CD4-positive, alpha-beta T cell treated with Interleukin-4 for 4 hours (primary cell): Measurements from ENCODE around the gene USP5.
A peak's percentile ranks its signal among the peaks of the same experiment; 100 is the strongest.

Experiments
- DNase-seq: peaks from one replicate; pipeline ENCODE4 v3.0.0-alpha.2; 2020

The USP5 gene

DNA sequence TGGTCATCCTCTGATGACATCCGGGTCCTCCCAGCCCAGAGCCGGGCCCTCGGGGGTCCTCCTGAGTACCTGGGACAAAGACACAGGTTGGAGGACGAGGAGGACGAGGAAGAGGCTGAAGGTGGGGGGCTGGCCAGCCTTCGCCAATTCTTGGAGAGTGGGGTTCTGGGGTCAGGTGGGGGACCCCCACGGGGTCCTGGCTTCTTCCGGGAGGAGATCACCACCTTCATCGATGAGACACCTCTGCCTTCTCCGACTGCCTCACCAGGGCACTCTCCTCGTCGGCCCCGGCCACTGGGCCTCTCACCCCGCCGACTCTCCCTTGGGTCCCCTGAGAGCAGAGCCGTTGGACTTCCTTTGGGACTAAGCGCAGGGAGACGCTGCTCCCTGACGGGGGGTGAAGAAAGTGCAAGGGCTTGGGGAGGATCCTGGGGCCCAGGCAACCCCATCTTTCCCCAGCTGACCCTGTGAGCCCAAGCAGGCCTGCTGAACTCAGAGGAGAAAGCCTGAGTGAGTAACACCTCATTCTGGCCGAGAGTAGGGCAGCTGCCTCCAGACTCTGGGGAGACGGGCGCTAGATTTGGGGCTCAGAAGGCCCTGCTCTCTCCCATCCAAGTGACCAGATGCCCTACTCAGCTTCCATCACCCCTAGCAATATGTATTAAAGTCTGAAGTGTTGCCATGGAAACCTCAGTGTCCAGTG lies 25.1 kb upstream of the USP5 start:
- DNase-seq = no peak

DNA sequence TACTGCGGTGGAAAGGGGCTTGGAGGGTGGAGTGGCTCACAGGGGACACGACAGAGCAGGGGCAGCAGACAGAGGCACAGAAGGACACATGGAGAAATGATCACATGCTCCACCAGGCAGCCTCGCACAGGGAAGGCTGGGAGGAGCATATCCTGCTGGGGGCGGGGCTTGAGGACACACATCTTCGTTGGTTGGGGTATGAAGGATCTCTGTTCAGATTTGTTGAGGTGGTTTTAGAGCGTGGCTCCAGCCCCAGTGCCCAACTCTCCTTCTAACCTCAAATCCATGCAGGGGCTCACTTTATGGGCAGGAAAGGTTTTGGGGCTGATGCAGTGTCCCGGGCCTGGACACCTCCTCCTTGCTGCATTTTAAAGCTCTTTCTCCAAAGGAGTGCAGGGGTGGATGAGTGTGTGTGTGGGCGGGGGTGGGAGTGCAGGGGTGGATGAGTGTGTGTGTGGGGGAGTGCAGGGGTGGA lies 24.5 kb upstream of the USP5 start:
- DNase-seq = peak; percentile 26

DNA sequence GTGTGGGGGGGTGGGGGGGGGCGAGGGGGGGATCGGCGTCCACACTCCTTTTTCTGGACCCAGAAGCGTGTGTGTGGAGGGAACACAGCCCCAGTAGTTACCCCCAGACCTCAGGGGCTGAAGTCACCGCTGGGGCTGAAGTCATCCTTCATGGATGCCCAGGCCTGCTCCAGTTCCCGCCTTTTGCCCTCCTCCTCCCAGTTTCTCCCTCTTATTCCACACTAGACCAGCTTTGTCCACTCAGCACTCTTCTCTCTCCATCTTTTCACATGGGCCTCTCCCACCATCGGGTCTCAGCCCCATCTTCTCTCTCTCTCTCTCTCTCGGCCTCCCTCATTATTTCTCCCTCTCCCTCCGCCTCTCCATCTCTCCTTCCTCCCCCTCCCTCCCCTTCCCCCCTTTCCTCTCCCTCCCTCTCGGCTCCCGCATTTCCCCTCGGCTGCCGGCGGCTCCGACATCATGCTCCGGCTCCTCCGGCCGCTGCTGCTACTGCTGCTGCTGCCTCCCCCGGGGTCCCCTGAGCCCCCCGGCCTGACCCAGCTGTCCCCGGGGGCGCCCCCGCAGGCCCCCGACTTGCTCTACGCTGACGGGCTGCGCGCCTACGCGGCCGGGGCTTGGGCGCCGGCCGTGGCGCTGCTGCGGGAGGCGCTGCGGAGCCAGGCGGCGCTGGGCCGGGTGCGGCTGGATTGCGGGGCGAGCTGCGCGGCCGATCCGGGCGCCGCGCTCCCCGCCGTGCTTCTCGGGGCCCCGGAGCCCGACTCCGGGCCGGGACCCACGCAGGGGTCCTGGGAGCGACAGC lies 23.8 kb upstream of the USP5 start, which contains the start of gene P3H3:
Gene P3H3 (plus strand): TSS at position 426 of the 799 bp plus-strand sequence. CDS start 34 bp downstream, at position 460.
- no peak for DNase-seq

DNA sequence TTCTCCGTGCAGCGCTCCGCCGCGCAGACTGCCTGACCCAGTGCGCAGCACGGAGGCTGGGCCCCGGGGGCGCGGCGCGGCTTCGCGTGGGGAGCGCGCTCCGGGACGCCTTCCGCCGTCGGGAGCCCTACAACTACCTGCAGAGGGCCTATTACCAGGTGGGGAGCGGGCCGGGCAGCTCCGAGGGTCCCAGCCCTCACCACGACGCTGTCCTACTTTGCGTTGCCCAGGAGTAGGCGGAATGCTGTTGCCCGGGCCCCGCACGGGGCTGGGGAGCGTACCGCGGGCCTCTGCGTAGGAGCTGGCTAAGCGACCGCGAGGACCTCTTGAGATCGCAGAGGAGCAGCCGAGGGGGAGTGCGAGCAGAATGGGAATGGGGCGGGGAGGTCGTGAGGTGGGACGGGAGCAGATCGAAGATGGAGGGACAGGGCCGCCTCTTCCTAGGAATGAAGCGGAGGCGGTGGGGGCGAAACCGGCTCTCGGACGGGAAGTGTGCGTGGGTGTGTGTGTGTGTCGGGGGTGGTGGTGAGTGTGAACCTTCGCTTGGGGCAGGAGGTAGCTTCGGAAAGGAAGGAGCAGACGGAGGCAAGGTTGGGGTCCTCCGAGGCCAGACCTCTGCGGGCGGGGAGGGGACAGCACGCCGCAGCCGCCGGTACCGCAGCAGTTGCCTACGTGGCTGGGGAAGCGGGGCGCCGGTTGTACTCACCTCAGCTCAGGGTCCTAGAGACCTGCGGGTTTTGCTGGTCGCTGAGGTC lies 23.0 kb upstream of the USP5 start:
- DNase-seq = peak; percentile 8

DNA sequence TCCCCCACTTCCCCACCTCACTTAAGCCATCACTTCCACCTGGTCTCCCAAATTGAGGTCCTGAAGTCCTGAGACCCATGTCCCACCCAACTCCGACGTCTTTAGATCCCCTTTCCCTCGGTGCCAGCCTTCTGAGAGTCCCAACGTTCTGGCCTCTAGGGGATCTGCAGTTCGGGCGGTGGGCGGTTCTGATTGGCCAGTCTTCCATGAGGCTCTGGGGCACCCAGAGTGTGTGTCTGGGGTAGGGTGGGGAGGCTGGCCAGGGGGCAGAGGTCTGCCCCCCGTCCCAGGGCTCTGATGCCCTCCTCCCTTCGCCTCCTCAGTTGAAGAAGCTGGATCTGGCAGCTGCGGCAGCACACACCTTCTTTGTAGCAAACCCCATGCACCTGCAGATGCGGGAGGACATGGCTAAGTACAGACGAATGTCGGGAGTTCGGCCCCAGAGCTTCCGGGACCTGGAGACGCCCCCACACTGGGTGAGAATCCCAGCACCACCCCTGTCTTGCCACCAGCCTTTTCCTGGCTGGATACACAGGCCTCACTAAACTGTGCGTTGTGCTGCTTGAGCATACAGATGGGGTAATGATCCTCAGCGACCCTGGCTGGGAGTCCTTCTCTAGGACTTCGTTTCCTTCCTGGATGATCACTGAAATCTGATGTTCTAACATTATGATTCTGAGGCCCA lies 22.3 kb upstream of the USP5 start:
- no peak for DNase-seq

DNA sequence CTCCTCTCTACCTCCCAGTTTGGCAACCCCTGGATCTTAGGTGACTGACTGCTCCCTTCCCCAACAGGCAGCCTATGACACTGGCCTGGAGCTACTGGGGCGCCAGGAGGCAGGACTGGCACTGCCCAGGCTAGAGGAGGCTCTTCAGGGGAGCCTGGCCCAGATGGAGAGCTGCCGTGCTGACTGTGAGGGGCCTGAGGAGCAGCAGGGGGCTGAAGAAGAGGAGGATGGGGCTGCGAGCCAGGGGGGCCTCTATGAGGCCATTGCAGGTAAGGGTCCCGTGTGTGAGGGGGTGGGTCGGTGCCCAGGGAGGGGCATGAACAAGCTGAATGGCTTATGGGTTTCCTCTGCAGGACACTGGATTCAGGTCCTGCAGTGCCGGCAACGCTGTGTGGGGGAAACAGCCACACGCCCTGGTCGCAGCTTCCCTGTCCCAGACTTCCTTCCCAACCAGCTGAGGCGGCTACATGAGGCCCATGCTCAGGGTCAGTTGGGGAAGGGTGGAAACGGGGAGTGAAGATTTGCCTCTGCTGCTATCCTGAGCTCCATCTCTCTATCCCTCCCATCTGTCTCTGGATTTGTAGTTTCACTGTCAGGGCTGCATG lies 21.6 kb upstream of the USP5 start:
- no peak for DNase-seq

DNA sequence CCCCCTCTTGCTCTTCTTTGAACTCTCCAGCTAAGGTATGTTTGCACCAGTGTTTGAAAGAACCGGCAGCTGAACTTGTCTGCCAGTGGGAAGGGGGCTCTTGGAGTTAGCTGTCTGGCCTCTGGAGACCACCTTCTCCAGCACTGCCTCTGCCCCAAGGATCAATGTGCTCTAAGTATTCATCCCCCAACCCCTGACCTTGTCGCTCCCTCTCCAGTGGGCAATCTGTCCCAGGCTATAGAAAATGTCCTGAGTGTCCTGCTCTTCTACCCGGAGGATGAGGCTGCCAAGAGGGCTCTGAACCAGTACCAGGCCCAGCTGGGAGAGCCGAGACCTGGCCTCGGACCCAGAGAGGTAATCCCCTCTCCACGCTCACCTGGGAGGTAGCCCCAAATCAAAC lies 21.0 kb upstream of the USP5 start:
- no peak for DNase-seq

DNA sequence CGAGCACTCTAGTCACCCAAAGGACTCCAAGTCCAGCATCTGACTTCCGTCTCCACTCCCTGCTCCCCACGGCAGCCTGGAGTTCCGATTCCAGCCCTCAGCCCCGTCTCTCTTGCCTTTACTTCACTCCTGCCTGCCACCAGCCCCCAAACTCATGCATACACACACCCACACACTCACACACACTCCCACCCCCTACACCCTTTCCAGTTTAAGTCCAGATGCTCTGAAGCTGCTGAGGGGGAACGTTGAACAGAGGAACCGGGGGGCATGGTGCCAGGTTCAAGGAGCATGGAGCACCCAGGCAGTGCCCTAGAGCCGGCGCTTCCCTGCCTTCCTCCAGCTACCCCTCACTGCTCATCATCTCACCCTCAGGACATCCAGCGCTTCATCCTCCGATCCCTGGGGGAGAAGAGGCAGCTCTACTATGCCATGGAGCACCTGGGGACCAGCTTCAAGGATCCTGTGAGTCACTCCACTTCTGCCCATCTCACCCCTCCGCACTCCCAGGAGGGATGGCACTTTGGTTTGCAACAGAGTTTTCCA lies 20.4 kb upstream of the USP5 start:
- no peak for DNase-seq

DNA sequence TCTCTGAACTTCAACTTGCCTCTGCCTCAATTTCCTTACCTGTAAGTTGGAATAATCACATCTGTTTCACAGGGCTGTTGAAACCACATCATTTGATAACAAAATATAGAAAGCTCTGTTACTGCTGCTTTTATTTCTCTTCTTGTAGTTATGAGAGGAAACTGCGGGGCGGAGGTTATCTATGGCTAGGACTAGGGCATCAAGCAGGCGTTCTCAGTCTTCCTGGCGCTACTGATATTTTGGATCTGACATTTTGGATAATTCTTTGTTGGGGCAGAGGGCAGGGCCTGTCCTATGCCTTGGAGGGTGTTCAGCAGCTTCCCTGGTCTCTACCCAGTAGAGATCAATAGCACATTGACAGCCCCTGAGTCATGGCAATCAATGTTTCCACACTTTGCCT lies 19.8 kb upstream of the USP5 start:
- no peak for DNase-seq

DNA sequence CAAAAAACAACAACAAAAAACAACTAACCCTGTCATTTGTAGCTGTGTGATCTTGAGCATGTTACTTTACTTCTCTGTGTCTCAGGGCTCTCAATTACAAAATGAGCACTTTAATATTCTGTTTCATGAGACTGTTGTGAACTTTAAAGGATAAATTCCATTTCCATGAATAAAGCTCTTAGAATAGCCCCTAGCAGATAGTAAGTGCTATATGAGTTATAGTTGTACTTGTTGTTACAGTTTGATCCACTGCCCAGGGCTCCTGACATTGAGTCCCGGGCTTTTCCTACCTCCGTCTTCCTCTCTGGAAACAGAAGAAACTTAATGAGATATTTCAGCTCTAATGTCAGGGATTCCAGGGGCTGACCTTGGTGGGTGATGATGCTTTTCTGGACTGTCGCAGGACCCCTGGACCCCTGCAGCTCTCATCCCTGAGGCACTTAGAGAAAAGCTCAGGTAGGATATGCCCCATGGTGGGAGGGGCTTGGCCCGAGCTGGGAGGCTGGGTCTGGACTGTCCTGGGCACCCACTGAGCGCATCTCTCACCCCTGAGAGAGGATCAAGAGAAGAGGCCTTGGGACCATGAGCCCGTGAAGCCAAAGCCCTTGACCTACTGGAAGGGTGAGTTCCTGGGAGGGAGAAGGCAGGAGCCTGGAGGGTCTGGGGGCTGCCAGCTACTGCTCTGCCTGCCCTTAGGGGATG lies 18.6 kb upstream of the USP5 start:
- DNase-seq = no peak

DNA sequence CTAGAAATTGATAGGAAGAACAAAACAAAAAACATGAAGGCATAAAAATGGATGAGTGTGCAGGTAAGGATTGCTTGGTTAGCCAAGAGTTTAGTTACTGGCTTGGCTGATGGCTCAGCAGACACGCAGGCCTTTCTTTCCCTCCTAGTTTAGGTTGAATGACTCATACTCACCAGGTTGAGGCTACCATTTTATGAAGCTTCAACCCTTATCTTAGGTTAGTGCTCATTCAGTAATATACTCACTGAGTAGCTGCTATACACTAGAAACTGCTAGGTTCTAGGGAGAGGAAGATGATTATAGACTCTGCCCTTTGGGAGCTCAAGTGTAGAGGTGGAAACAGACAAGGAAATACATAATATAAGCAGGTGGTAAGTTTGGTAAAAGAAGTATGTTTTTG lies 17.7 kb upstream of the USP5 start:
- DNase-seq = no peak

DNA sequence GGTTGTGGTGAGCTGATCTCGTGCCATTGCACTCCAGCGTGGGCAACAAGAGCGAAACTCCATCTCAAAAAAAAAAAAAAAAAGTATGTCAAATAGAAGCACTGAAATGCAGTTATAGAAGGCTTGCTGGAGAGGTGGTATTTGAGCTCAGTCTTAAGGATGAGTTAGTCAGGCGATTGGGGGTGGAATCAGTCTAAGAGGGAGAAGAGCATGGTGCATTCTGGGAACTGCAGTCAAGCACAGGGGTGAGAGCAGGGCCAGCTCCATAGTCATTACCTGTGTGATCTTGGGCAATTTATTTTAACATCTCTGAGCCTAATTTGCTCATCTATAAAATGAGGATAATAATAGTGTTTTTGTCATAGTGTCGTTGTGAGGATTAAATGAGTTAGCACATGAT lies 17.1 kb upstream of the USP5 start:
- DNase-seq = no peak

DNA sequence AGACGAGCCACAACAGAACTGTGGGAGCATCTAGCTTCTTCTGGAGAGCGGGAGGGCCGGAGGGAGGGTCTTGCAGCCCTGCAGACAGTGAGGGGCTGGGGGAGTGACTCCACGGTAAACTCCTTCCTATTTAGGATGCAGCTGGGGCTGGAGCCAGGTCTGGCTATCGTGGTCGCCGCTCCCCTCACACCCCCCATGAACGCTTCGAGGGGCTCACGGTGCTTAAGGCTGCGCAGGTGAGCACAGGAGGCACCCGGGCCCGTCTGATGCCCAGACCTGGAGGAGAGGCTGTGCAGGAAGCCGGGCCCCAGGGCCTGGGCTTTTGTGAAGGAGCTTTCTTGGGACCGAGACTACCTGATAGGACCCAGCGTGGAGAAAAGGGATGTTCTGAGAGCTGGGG lies 15.1 kb upstream of the USP5 start:
- DNase-seq = no peak

DNA sequence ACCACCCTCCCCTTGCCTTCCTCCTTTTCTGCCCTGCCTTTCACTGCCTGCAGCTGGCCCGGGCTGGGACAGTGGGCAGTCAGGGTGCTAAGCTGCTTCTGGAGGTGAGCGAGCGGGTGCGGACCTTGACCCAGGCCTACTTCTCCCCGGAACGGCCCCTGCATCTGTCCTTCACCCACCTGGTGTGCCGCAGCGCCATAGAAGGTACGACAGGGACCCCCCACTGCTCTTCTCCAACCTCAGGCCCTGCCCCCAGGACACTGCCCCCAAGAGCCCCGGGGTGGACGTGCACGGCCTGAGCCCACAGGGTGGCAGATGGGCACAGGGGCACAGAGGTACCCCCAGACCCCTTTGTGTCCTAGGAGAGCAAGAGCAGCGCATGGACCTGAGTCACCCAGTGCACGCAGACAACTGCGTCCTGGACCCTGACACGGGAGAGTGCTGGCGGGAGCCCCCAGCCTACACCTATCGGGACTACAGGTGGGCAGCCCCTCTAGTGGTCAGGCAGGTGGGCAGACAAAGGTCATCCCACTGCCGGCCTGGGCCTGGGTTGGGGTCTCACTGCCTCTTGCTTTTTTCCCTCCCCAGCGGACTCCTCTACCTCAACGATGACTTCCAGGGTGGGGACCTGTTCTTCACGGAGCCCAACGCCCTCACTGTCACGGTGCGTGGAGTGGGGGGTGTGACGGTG lies 14.4 kb upstream of the USP5 start:
- DNase-seq = no peak

DNA sequence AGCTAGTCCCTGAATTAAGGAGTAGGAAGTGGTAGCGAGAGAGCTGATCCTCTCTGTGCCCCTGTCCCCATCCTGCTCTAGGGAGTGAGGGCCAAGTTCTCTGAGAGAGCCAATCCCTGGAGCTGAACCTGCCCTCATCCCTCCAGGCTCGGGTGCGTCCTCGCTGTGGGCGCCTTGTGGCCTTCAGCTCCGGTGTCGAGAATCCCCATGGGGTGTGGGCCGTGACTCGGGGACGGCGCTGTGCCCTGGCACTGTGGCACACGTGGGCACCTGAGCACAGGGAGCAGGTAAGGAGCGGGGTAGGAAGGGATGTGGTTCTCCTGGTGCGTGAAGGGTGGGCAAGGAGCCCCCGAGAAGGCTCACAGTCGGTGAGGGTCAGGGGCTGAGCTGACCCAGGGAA lies 13.1 kb upstream of the USP5 start:
- DNase-seq = no peak

DNA sequence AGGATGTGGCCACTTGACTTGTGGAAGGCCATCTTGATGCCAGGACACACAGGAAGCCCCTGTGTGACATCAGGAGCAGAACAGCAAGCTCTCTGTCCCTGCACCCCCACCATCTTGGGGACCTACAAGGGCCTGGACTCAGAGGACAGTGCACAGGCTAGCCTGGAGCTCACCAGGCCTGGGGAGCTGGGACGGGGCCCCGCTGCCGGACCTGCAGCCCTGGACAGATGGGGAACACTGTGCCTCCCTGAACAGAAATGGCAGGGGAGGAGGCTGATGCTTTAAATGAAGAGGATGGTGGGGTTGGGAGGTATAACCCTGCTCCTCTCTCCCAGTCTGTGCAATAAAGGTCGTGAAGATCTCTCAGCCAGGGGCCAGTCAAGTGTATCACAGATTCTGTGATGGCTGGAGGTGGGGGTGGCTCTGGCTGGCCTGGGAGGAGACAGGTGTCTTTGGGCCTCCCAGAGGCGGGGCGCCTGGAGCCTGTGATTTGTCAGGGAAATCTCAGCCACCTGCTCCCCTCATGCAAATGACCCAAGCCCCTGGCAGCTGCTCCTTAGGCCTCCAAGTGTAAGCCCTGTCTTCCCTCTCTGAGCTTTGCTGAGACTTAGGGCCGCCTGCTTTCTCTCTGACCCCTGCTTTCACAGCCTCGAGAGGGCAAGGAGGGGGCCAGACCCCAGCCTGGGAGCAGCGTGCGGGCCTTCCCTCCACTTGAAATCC lies 12.3 kb upstream of the USP5 start:
- no peak for DNase-seq

DNA sequence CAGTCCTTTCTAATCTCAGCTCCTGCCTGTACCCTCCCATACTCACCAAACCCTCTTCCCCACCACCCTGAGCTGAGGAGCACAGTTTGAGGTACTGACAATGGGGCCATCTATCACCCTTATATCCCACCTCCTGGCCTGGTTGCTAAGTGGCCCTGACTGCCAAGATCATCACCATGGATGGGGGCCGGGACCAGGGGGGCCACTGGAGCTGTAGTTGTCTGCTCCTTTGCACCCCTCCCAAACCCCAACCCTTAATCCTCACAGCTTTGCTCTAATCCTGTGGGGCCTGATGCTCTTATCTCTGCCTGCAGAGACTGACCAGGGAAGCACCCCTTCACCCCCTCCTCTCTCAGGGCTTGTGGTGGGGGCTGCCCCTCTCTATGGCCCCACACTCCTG lies 11.6 kb upstream of the USP5 start:
- DNase-seq = no peak

DNA sequence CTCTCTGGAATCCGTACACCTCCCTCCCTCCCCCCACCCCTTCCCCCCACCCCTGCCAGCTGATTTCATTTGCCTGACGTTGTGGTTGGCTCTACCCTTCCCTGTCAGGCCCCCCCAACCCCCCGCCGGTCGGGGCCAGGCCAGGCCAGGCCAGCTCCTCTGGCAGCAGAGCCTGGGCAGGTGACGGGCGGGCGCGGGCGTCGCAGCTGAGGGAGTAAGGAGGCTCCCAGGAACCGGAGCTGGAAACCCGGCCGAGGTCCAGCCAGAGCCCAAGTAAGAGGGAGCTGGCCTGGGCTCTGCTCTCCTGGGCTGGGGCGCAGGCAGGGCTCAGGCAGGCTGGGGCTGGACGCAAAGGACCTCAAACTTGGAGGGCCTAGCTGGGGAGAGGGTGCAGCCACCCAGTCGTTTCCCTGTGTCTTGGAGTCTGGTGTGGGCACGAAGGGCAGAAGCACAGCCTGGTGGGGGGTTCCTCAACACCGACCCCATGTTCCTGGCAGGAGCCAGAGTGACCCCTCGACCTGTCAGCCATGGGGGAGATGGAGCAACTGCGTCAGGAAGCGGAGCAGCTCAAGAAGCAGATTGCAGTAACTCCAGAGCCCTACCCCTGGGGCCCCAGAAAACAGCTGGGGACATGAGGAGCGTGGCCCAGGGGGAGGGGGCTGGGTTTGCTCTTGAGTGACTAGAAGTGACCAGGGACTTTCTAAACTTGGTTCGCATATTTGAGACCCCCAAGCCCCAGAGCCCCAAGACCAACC lies 11.0 kb upstream of the USP5 start, which contains the start of gene GNB3:
Gene GNB3 (plus strand): TSS at position 165 of the 755 bp plus-strand sequence. CDS start 363 bp downstream, at position 528.
- no peak for DNase-seq

DNA sequence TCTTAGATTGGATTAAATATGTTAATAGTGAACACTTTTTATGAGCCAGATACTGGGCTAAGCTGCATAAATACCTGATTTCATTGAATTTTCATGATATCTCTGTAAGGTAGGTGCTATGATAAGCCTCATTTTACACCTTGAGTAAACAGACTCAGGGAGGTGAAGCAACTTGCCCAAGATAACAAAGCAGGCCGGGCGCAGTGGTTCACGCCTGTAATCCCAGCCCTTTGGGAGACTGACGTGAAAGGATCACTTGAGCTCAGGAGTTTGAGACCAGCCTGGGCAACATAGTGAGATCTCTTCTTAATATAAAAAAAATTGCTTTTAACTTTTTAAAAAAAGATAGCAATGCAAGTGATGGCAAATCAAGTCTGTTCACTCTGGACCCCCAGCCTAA lies 9.9 kb upstream of the USP5 start:
- no peak for DNase-seq
